Stimulated activated CD8-positive, alpha-beta memory T cell treated with anti-CD3 and anti-CD28 coated beads, Interleukin-15, amount 100 ng/mL, for 4 hours (primary cell): ENCODE measurements around the gene ASTN2.

Experiments used
- DNase-seq, 2 donors: peaks; one replicate each; pipeline ENCODE4 v3.0.0-alpha.2; 2020; ENCODE audit warnings: low read depth in 2 of 2

ASTN2 gene

GRCh38 chr9:116432051-116432450 lies 982.8 kb downstream of the ASTN2 start:
- DNase-seq, result no peak

GRCh38 chr9:116430849-116431248 lies 984.0 kb downstream of the ASTN2 start:
- no peak for DNase-seq

GRCh38 chr9:116425244-116425643 lies 989.6 kb downstream of the ASTN2 start:
- DNase-seq, result no peak

GRCh38 chr9:116423149-116423548 lies 991.7 kb downstream of the ASTN2 start:
- no peak for DNase-seq

GRCh38 chr9:116422119-116422979 lies 992.5 kb downstream of the ASTN2 start:
- no peak for DNase-seq

GRCh38 chr9:116420993-116421538 lies 993.8 kb downstream of the ASTN2 start:
- DNase-seq, result no peak

GRCh38 chr9:116419181-116419580 lies 995.7 kb downstream of the ASTN2 start:
- no peak for DNase-seq

- DNase-seq, result no peak
Measured at GRCh38 chr9:116417464-116417863, 997.4 kb downstream of the ASTN2 start.

- DNase-seq, result no peak
Measured at GRCh38 chr9:116416421-116416820, 998.4 kb downstream of the ASTN2 start.

- DNase-seq, result no peak
Measured at GRCh38 chr9:116414374-116414773, 1000.5 kb downstream of the ASTN2 start.

GRCh38 chr9:116411506-116411905 lies 1003.4 kb downstream of the ASTN2 start:
- DNase-seq, result no peak

GRCh38 chr9:116409638-116410037 lies 1005.2 kb downstream of the ASTN2 start:
- DNase-seq, result no peak

- DNase-seq, result no peak
Measured at GRCh38 chr9:116409129-116409528, 1005.7 kb downstream of the ASTN2 start.

- DNase-seq, result no peak
Measured at GRCh38 chr9:116406469-116406868, 1008.4 kb downstream of the ASTN2 start.

- DNase-seq, result no peak
Measured at GRCh38 chr9:116405321-116405720, 1009.5 kb downstream of the ASTN2 start.

- DNase-seq, result no peak
Measured at GRCh38 chr9:116404228-116404627, 1010.6 kb downstream of the ASTN2 start.

- no peak for DNase-seq
Measured at GRCh38 chr9:116403171-116403570, 1011.7 kb downstream of the ASTN2 start.

GRCh38 chr9:116395699-116396037 lies 1019.2 kb downstream of the ASTN2 start:
- DNase-seq, result no peak

GRCh38 chr9:116394894-116395698 lies 1019.8 kb downstream of the ASTN2 start:
- no peak for DNase-seq

GRCh38 chr9:116394070-116394469 lies 1020.8 kb downstream of the ASTN2 start:
- no peak for DNase-seq

GRCh38 chr9:116393198-116393597 lies 1021.7 kb downstream of the ASTN2 start:
- DNase-seq, result no peak

- DNase-seq, result no peak
Measured at GRCh38 chr9:116391306-116391900, 1023.5 kb downstream of the ASTN2 start.
